ENCODE measurements around the gene DERA.
A peak's percentile ranks its signal among the peaks of the same experiment; 100 is the strongest.
"Not testable (repeated sequence)": the region's sequence is repeated elsewhere in the genome, so short reads cannot be mapped to it uniquely, and the experiment has no call there.

Gene DERA

GRCh38 chr12:15886372-15887042 is 24.6 kb upstream of the DERA start:
- H3K27ac Mint-ChIP-seq: no peak overlapping the region
- peaks cover 50% of the 10 kb centered on the region for H3K36me3 Mint-ChIP-seq
- no peak for DNase-seq
- peaks cover 60% of the 10 kb centered on the region for H3K4me1 Mint-ChIP-seq
- no peak overlapping the region for H3K4me3 Mint-ChIP-seq
- H3K9me3 Mint-ChIP-seq: no peaks in the 10 kb centered on the region
- peaks cover 4% of the 10 kb centered on the region for H3K27me3 Mint-ChIP-seq
- CTCF ChIA-PET: interaction anchor here (1.0 kb wide), 1 partner anchor 11 kb away, joined by 3 read pairs; no protein-coding TSS in a partner anchor

- CTCF ChIA-PET: interaction anchor here (0.6 to 2.8 kb wide), 3 partner anchors 297 to 355 kb away, joined by 3 to 8 read pairs (median 4); no protein-coding TSS in a partner anchor
- no peaks in the 10 kb centered on the region for H3K9me3 Mint-ChIP-seq
- H3K4me1 Mint-ChIP-seq: peaks cover 54% of the 10 kb centered on the region
- peaks cover 50% of the 10 kb centered on the region for H3K36me3 Mint-ChIP-seq
- H3K4me3 Mint-ChIP-seq: no peak overlapping the region
- no peak for DNase-seq
- peaks cover 1% of the 10 kb centered on the region for H3K27me3 Mint-ChIP-seq
- no peak overlapping the region for H3K27ac Mint-ChIP-seq
Observed at GRCh38 chr12:15887043-15887817, 23.9 kb upstream of the DERA start.

- peaks cover 15% of the 10 kb centered on the region for H3K4me1 Mint-ChIP-seq
- H3K9me3 Mint-ChIP-seq: no peaks in the 10 kb centered on the region
- no peak overlapping the region for H3K4me3 Mint-ChIP-seq
- no peak overlapping the region for H3K27ac Mint-ChIP-seq
- H3K36me3 Mint-ChIP-seq: peaks cover 31% of the 10 kb centered on the region
- no peak for DNase-seq
- no peaks in the 10 kb centered on the region for H3K27me3 Mint-ChIP-seq
- CTCF ChIA-PET: interaction anchor here (1.1 kb wide), 1 partner anchor 9 kb away, joined by 4 read pairs; no protein-coding TSS in a partner anchor
Observed at GRCh38 chr12:15892645-15893259, 18.4 kb upstream of the DERA start.

GRCh38 chr12:15893260-15893659 is 17.9 kb upstream of the DERA start:
- Mint-ChIP-seq H3K4me3 (no peak overlapping the region), H3K27ac (no peak overlapping the region), H3K27me3 (no peaks in the 10 kb centered on the region), H3K36me3 (peaks cover 34% of the 10 kb centered on the region), H3K4me1 (peaks cover 14% of the 10 kb centered on the region), H3K9me3 (no peaks in the 10 kb centered on the region)
- CTCF ChIA-PET: interaction anchor here (1.1 to 1.4 kb wide), 3 partner anchors 9 to 309 kb away, joined by 3 to 5 read pairs (median 4); no protein-coding TSS in a partner anchor
- no peak for DNase-seq

DNA sequence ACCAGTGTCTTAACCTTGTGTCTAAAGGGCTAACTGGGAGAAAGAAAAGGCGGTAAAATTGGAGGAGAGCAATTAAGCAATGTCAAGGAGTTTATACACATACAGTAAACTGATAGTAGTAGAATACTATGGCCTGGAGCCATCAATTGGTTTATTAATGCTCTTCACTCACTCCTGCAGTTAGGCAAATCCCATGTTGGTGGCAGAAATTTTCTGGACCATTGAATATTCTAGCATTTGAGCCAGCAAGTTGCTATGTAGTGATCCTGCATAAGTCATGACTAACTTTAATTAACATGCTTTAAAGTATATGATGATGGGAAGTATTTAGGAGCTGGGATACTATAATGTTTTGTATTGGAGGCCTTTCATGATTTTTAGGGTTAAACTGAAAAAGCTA is 14.3 kb upstream of the DERA start:
- Mint-ChIP-seq H3K9me3 (no peaks in the 10 kb centered on the region), H3K36me3 (peaks cover 37% of the 10 kb centered on the region), H3K27ac (no peak overlapping the region), H3K27me3 (no peaks in the 10 kb centered on the region), H3K4me3 (no peak overlapping the region), H3K4me1 (peaks cover 9% of the 10 kb centered on the region)
- CTCF ChIA-PET: interaction anchor here (1.7 to 3.0 kb wide), 5 partner anchors 10 to 311 kb away, joined by 5 to 21 read pairs (median 12); partner anchors contain the start of genes DERA and STRAP
- no peak for DNase-seq

GRCh38 chr12:15897433-15897832 is 13.7 kb upstream of the DERA start:
- Mint-ChIP-seq H3K4me3 (no peak overlapping the region), H3K9me3 (no peaks in the 10 kb centered on the region)

DNA sequence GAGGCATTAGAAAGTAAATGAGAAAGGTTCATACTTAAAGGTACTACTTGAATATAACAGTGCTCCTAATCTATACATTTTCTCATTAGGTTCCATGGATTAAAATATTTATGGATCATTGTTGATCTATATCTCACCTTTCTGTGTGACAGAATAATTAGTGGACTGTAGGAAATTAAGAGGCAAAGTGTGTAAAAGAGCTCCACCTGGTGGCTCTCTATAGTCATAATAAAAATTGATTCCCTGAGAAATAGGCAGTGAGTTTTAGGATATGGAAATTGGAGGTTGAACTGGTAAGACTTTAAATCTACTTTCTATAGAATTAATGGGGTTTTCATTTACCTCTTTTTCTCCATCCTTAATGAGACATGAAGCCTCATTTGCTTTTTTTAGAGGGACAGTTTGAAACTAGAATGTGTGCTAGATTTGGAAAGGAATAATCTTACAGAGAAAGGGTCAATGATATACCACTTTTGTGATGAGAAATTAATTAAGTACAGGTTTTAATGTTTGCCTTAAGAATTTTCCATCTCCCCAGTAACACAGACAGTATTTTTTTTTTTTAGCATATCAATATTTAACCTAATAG is 11.8 kb upstream of the DERA start:
- Mint-ChIP-seq H3K4me3 (no peak overlapping the region), H3K36me3 (peaks cover 38% of the 10 kb centered on the region), H3K27ac (no peak overlapping the region), H3K27me3 (no peaks in the 10 kb centered on the region), H3K4me1 (peaks cover 8% of the 10 kb centered on the region), H3K9me3 (no peaks in the 10 kb centered on the region)
- DNase-seq: no peak
- CTCF ChIA-PET: interaction anchor here (0.6 to 3.0 kb wide), 12 partner anchors 8 to 315 kb away, joined by 3 to 21 read pairs (median 4); partner anchors contain the start of genes DERA and STRAP

More at GRCh38 chr12:15897433-15897832, 13.7 kb upstream of the DERA start:
- H3K27me3 Mint-ChIP-seq: no peaks in the 10 kb centered on the region
- CTCF ChIA-PET: interaction anchor here (1.1 to 3.0 kb wide), 7 partner anchors 10 to 365 kb away, joined by 4 to 21 read pairs (median 8); partner anchors contain the start of genes DERA and STRAP
- DNase-seq: no peak
- H3K27ac Mint-ChIP-seq: no peak overlapping the region
- peaks cover 41% of the 10 kb centered on the region for H3K36me3 Mint-ChIP-seq
- peaks cover 9% of the 10 kb centered on the region for H3K4me1 Mint-ChIP-seq

GRCh38 chr12:15904378-15904920 is 6.7 kb upstream of the DERA start:
- no peak overlapping the region for H3K27ac Mint-ChIP-seq

GRCh38 chr12:15910468-15910863 is 666 bp upstream of the DERA start:
- CTCF ChIA-PET: interaction anchor here (1.0 to 2.4 kb wide), 5 partner anchors 10 to 634 kb away, joined by 3 to 21 read pairs (median 4); no protein-coding TSS in a partner anchor
- Mint-ChIP-seq H3K36me3 (peaks cover 3% of the 10 kb centered on the region), H3K9me3 (no peaks in the 10 kb centered on the region), H3K27ac (no peak overlapping the region), H3K4me3 (peak overlapping the region; percentile 77), H3K27me3 (no peaks in the 10 kb centered on the region), H3K4me1 (peaks cover 23% of the 10 kb centered on the region)
- DNase-seq: no peak

More at GRCh38 chr12:15904378-15904920, 6.7 kb upstream of the DERA start:
- CTCF ChIA-PET: no interaction called here
- H3K9me3 Mint-ChIP-seq: no peaks in the 10 kb centered on the region
- H3K27me3 Mint-ChIP-seq: no peaks in the 10 kb centered on the region
- H3K4me1 Mint-ChIP-seq: no peaks in the 10 kb centered on the region
- H3K36me3 Mint-ChIP-seq: peaks cover 23% of the 10 kb centered on the region
- DNase-seq: no peak
- no peak overlapping the region for H3K4me3 Mint-ChIP-seq

DNA sequence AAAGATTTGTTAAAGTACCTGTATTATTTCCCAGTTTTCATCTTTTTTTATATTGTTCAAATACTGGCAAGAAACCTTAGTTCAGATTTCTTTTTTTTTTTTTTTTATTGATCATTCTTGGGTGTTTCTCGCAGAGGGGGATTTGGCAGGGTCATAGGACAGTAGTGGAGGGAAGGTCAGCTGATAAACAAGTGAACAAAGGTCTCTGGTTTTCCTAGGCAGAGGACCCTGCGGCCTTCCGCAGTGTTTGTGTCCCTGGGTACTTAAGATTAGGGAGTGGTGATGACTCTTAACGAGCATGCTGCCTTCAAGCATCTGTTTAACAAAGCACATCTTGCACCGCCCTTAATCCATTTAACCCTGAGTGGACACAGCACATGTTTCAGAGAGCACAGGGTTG is 799 bp downstream of the DERA start:
- H3K4me1 Mint-ChIP-seq: peaks cover 23% of the 10 kb centered on the region
- H3K4me3 Mint-ChIP-seq: peak overlapping the region; percentile 92
- not testable (repeated sequence) for H3K9me3 Mint-ChIP-seq, DNase-seq, H3K27me3 Mint-ChIP-seq, H3K36me3 Mint-ChIP-seq
- CTCF ChIA-PET: interaction anchor here (2.4 kb wide), 1 partner anchor 14 kb away, joined by 21 read pairs; no protein-coding TSS in a partner anchor
- peak overlapping the region; percentile 91 for H3K27ac Mint-ChIP-seq

DNA sequence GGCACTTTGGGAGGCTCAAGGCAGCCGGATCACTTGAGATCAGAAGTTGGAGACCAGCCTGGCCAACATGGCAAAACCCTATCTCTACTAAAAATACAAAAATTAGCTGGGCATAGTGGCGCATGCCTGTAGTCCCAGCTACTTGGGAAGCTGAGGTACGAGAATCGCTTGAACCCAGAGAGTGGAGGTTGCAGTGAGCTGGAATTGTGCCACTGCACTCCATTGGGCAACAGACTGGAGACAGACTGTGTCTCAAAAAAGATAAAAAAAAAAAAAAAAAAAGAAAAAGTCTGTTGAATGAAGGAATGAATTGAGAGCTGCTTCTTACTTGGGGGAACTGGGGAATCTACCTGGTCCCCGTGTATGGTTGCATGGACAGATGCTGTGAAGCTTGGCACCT is 3.0 kb downstream of the DERA start:
- not testable (repeated sequence) for H3K27ac Mint-ChIP-seq, H3K27me3 Mint-ChIP-seq, H3K36me3 Mint-ChIP-seq, H3K4me3 Mint-ChIP-seq, DNase-seq, H3K9me3 Mint-ChIP-seq
- H3K4me1 Mint-ChIP-seq: peaks cover 23% of the 10 kb centered on the region
- CTCF ChIA-PET: interaction anchor here (0.6 kb wide), 1 partner anchor 57 kb away, joined by 3 read pairs; no protein-coding TSS in a partner anchor

- H3K27ac Mint-ChIP-seq: no peak overlapping the region
- no peak for DNase-seq
- no peaks in the 10 kb centered on the region for H3K27me3 Mint-ChIP-seq
- CTCF ChIA-PET: no interaction called here
- no peaks in the 10 kb centered on the region for H3K36me3 Mint-ChIP-seq
- H3K4me1 Mint-ChIP-seq: no peaks in the 10 kb centered on the region
- H3K9me3 Mint-ChIP-seq: peaks cover 2% of the 10 kb centered on the region
- no peak overlapping the region for H3K4me3 Mint-ChIP-seq
Observed at GRCh38 chr12:15918066-15918465, 6.9 kb downstream of the DERA start.

GRCh38 chr12:15919418-15919817 is 8.3 kb downstream of the DERA start:
- no peak overlapping the region for H3K4me3 Mint-ChIP-seq
- H3K27me3 Mint-ChIP-seq: no peaks in the 10 kb centered on the region
- H3K9me3 Mint-ChIP-seq: peaks cover 2% of the 10 kb centered on the region
- H3K4me1 Mint-ChIP-seq: no peaks in the 10 kb centered on the region
- H3K36me3 Mint-ChIP-seq: no peaks in the 10 kb centered on the region
- DNase-seq: no peak
- CTCF ChIA-PET: interaction anchor here (1.7 kb wide), 1 partner anchor 9 kb away, joined by 7 read pairs; the partner anchor contains the start of gene DERA
- no peak overlapping the region for H3K27ac Mint-ChIP-seq

Measured in activated naive CD4-positive, alpha-beta T cell treated with anti-CD3 and anti-CD28 coated beads, Interleukin-2, amount 10 ng/mL, durations not matched to agents 7 days and 5 days (primary cell).